Heart left ventricle (tissue), 16 donors: Measurements from ENCODE around the gene LOC128125822.

Experiments
- ATAC-seq, 4 donors: fragments of 200-7000 bp; cut with Tn5 transposase; one replicate each; pipeline ENCODE4 v1.9.1; 2020 to 2022; ENCODE audit warnings: moderate library complexity in 4 of 4, mild to moderate bottlenecking in 3 of 4, moderate number of reproducible peaks in 1 of 4
- DNase-seq, 5 donors: peaks; one replicate each; pipeline ENCODE4 v3.0.0-alpha.2; 2020
- H3K27ac ChIP-seq, 12 donors: fragments of 200-600 bp; sonication (generic) in 4 of 12; one replicate each; pipeline versions ENCODE4 v1.5.0 to v1.8.0; 2016 to 2022; ENCODE audit warnings: mild to moderate bottlenecking in 2 of 12
- H3K27me3 ChIP-seq, 9 donors: fragments of 200-600 bp; sonication (generic) in 2 of 9; one replicate each; pipeline versions ENCODE4 v1.5.1 to v1.8.0; 2016 to 2022; ENCODE audit warnings: mild to moderate bottlenecking in 3 of 9
- H3K36me3 ChIP-seq, 9 donors: fragments of 200-600 bp; sonication (generic) in 2 of 9; one replicate each; pipeline versions ENCODE4 v1.5.0 to v1.8.0; 2018 to 2022; ENCODE audit warnings: mild to moderate bottlenecking in 2 of 9
- H3K4me1 ChIP-seq, 12 donors: fragments of 200-600 bp; sonication (generic) in 4 of 12; one replicate each; pipeline versions ENCODE4 v1.5.0 to v1.8.0; 2016 to 2022; ENCODE audit warnings: mild to moderate bottlenecking in 3 of 12
- H3K4me3 ChIP-seq, 12 donors: fragments of 200-600 bp; sonication (generic) in 4 of 12; one replicate each; pipeline versions ENCODE4 v1.5.0 to v1.8.0; 2017 to 2022; ENCODE audit warnings: mild to moderate bottlenecking in 9 of 12, moderate library complexity in 4 of 12
- H3K9me3 ChIP-seq, 12 donors: fragments of 200-600 bp; sonication (generic) in 4 of 12; one replicate each; pipeline versions ENCODE4 v1.5.0 to v1.8.0; 2016 to 2022; ENCODE audit warnings: mild to moderate bottlenecking in 1 of 12
- CTCF ChIP-seq, 12 donors: fragments of 200-600 bp; sonication (generic) in 4 of 12; IDR thresholded peaks; one replicate each; pipeline versions ENCODE4 v1.5.0 to v1.8.0; 2018 to 2022; ENCODE audit warnings: antibody characterized with exemption in 12 of 12, mild to moderate bottlenecking in 5 of 12
- POLR2A ChIP-seq, 2 donors: fragments of 450-650 bp; IDR thresholded peaks; one replicate each; pipeline ENCODE4 v1.6.1; 2017; ENCODE audit warnings: antibody characterized with exemption in 2 of 2, mild to moderate bottlenecking in 2 of 2, moderate library complexity in 2 of 2
- WGBS, 4 donors: extraction: QIAGEN DNeasy Blood & Tissue Kit in 2 of 4; methylation state at CpG; one replicate each; pipeline versions ENCODE4 v1.1.5 to v1.1.7; 2013 to 2018; 5-methylcytosine and 5-hydroxymethylcytosine counted together
- intact Hi-C, 10 donors: fragments of 100-400 bp; cut with DNase I; formaldehyde crosslinking; loops; one replicate each; pipeline versions ENCODE4 v1.11.1 to v1.14.2; 2022
- donor health status: ischemic (EF 13 %, LVEDD 7.1; RV severe dilation, severe dysfunction).
- donor health status: healthy with polysubstance abuse.
- donor health status: DM: no; HTN: yes; CAD: no.
- donor health status: DM: no; HTN: no; CAD: no.
- donor health status: ischemic (EF 25% LVEDD 6.9; RV normal size, moderate dysfunction).
- donor health status: ischemic (EF 25% LVEDD 5.7; RV mildly dilated, moderate dysfunction).
- donor health status: healthy.
- donor health status: DM: yes; HTN: yes; CAD: no.
- donor health status: ischemic (EF 35%, LVEDD 5.7; RV mildly dilated, moderate dysfunction).
- donor health status: nonischemic (EF 11% LVEDD 7.7; RV severe dilation, severe dysfunction).
- donor health status: DM: yes; HTN: yes; CAD: no.
- donor health status: PGD.
- donor health status: ischemic (EF 29% LVEDD 5.4; RV normal size, mild dysfunction).
- donor health status: nonischemic (EF 23%, LVEDD 6.1; RV moderate dilation, normal function).

The LOC128125822 gene

GRCh38 chr6:63546236-63546635, 26.0 kb upstream of the LOC128125822 start:
- no peak for TF ChIP-seq POLR2A (IDR thresholded peaks at IDR 0.05)
- no peak for TF ChIP-seq CTCF (IDR thresholded peaks at IDR 0.05)
- ATAC-seq (no peak), DNase-seq (no peak)
- H3K27ac ChIP-seq: no peak overlapping the region
- no peak overlapping the region for H3K4me3 ChIP-seq
- intact Hi-C loops: no loop called here
- no peaks in the 10 kb centered on the region for H3K4me1 ChIP-seq
- H3K9me3 ChIP-seq: no peaks in the 10 kb centered on the region
- H3K27me3 ChIP-seq: peaks cover 0 to 7% (median 0%) of the 10 kb centered on the region in 9 donors
- no peaks in the 10 kb centered on the region for H3K36me3 ChIP-seq
- 85 to 95% (median 90%) methylated on average over 6 of the region's 6 CpGs for WGBS, 4 donors

GRCh38 chr6:63546697-63547096, 25.6 kb upstream of the LOC128125822 start:
- TF ChIP-seq CTCF (IDR thresholded peaks at IDR 0.05) (no peak), POLR2A (IDR thresholded peaks at IDR 0.05) (no peak)
- intact Hi-C loops: no loop called here
- ATAC-seq (no peak), DNase-seq (no peak)
- no peaks in the 10 kb centered on the region for H3K9me3 ChIP-seq
- peaks cover 0 to 7% (median 0%) of the 10 kb centered on the region in 9 donors for H3K27me3 ChIP-seq
- no peak overlapping the region for H3K27ac ChIP-seq
- H3K4me3 ChIP-seq: no peak overlapping the region
- H3K4me1 ChIP-seq: no peaks in the 10 kb centered on the region
- WGBS, 4 donors: 93 to 99% (median 96%) methylated on average over 1 of the region's 1 CpG
- no peaks in the 10 kb centered on the region for H3K36me3 ChIP-seq

- Histone ChIP-seq H3K4me3 (no peak overlapping the region), H3K4me1 (peaks cover 0 to 7% (median 0%) of the 10 kb centered on the region in 12 donors), H3K9me3 (peaks cover 0 to 4% (median 0%) of the 10 kb centered on the region in 12 donors), H3K27ac (no peak overlapping the region), H3K27me3 (peaks cover 0 to 4% (median 0%) of the 10 kb centered on the region in 9 donors), H3K36me3 (no peaks in the 10 kb centered on the region)
- WGBS, 4 donors: 59 to 82% (median 66%) methylated on average over 5 of the region's 5 CpGs
- ATAC-seq: no peak
- no peak for DNase-seq
- no peak for TF ChIP-seq CTCF (IDR thresholded peaks at IDR 0.05)
- intact Hi-C loops: no loop called here
Measured at GRCh38 chr6:63549076-63549475, 23.2 kb upstream of the LOC128125822 start.

- H3K4me3 ChIP-seq: no peak overlapping the region
- TF ChIP-seq POLR2A (IDR thresholded peaks at IDR 0.05) (no peak), CTCF (IDR thresholded peaks at IDR 0.05) (no peak)
- 67 to 89% (median 78%) methylated on average over 3 of the region's 3 CpGs for WGBS, 4 donors
- no peak for DNase-seq
- H3K36me3 ChIP-seq: no peaks in the 10 kb centered on the region
- intact Hi-C loops: no loop called here
- ATAC-seq: peak; percentile 64 to 96 (median 92)
- peaks cover 0 to 7% (median 0%) of the 10 kb centered on the region in 12 donors for H3K4me1 ChIP-seq
- peaks cover 0 to 4% (median 0%) of the 10 kb centered on the region in 9 donors for H3K27me3 ChIP-seq
- H3K27ac ChIP-seq: peak overlapping the region in 7 of 12 donors; percentile 11 to 68 (median 43)
- H3K9me3 ChIP-seq: peaks cover 0 to 4% (median 0%) of the 10 kb centered on the region in 12 donors
Measured at GRCh38 chr6:63553208-63553607, 19.1 kb upstream of the LOC128125822 start.
